Measurements from ENCODE around the gene HOTAIR.
A peak's percentile ranks its signal among the peaks of the same experiment; 100 is the strongest.

Gene HOTAIR

GRCh38 chr12:53988541-53989226 is 13.9 kb upstream of the HOTAIR start:
- DNase-seq (ENCODE audit: low spot score): no peak

DNA sequence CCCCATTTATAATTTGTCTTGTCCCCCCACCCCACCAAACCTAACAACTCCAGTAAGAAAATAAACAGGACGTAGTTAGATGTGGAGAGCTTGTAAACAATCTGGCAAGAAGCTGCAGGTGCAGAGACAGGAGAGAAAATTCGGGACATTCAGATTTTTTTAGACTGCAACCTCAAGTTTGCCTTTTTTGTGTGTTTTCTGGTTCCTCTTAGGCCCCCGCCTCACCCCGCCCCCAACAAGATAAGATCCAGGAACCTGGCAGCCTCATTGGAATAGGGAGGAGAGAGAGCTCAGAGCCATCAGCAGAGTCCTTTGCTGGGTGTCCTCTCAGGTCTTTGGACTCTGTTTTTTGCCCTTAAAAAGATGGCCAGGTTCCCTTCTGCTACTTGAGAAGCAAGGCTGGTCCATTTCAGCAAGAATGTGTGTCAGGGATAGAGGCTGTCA is 13.1 kb upstream of the HOTAIR start:
- DNase-seq (ENCODE audit: low spot score): no peak

GRCh38 chr12:53986686-53987483 is 12.1 kb upstream of the HOTAIR start:
- DNase-seq (ENCODE audit: low spot score): no peak

- DNase-seq (ENCODE audit: low spot score): no peak
These were observed 11.4 kb upstream of the HOTAIR start for GRCh38 chr12:53985994-53986685.

- DNase-seq (ENCODE audit: low spot score): no peak
These were observed 10.9 kb upstream of the HOTAIR start for GRCh38 chr12:53985692-53985993.

GRCh38 chr12:53984901-53985691 is 10.3 kb upstream of the HOTAIR start, which contains the start of gene HOXC10:
HOXC10 (plus strand) TSS chr12:53985146; CDS start chr12:53985260, 114 bp downstream.
- DNase-seq (ENCODE audit: low spot score): peak; percentile 27

GRCh38 chr12:53983950-53984572 is 9.3 kb upstream of the HOTAIR start:
- no peak for DNase-seq (ENCODE audit: low spot score)

GRCh38 chr12:53983568-53983949 is 8.8 kb upstream of the HOTAIR start:
- no peak for DNase-seq (ENCODE audit: low spot score)

GRCh38 chr12:53982648-53983567 is 8.2 kb upstream of the HOTAIR start:
- DNase-seq (ENCODE audit: low spot score): no peak

DNA sequence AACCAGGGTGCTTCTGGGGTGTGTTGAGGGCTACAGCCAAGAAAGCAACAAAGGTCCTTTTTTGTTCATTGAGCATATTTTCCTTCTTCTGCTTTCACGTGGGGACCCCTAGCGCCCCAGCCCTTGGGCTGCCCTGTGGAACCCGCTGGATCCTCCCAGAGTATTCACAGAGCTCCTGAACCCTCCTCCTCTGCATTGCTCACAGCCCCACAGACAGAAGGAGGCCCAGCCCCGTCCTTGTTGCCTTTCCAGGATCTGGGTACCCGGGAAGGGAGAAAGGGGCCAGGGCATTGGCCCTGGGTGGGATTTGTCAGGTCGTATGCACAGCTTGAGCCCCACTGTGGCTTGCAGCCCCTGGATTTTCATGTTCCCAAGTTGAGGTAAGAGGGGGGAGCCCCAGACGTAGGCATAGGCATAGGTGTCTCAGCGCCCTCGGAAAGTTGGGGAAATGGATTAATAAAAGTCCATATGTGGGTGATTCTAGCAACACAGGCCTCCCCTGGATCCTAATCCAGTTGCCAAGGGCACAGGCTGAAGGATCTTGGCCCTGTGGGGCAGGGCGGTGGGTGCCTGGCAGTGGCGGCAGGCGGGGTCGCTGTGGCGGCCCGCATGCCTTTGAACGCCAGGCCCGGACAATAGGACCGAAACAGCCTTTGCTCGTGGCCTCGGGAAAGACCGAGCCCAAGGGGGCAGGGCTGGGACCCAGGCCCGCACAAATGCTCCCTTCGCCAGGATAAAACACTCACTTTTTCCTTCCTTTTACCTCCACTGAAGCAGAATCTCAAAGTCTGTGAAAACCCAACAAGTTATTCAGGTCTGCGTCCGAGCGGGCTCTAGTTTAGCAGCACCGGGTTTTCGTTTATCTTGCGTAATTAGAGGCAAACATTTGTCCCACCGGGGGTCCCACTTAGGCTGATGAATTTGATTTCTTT is 7.1 kb upstream of the HOTAIR start:
- DNase-seq (ENCODE audit: low spot score): no peak

DNA sequence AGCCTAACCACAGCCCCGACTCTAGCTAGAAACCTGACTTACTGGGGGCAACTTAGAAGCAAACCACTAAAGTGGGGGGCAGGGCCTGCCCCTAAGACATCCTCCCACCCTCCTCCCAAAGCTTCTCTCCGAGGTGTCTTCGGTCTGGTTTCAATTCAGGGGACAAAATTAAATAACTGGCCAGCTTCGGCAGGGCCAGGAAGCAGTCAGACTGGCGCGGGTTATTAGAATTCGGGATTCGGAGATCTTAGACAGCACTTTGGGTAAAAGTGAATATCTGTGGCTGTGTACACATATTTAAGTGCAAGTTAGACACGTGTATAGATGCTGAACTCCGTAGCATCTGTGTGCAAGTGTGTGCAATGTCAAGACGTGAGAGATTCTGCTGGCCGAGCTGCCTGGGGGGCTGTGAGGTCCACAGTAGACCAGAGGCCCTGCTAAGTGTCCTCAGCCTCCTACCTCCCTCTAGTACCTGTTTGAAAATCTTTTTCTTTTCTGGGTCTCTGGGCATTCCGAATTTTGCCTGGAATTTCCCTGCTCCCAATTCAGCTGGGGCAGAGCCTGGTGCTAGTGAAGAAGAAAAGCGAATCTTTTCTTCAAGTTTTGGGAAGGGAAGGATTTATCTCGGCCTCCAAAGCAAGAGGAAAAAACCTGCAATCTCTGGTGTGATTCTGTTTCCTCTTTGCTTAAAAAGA is 6.2 kb upstream of the HOTAIR start:
- DNase-seq (ENCODE audit: low spot score): no peak

- DNase-seq (ENCODE audit: low spot score): no peak
These were observed 5.5 kb upstream of the HOTAIR start for GRCh38 chr12:53980104-53980801.

DNA sequence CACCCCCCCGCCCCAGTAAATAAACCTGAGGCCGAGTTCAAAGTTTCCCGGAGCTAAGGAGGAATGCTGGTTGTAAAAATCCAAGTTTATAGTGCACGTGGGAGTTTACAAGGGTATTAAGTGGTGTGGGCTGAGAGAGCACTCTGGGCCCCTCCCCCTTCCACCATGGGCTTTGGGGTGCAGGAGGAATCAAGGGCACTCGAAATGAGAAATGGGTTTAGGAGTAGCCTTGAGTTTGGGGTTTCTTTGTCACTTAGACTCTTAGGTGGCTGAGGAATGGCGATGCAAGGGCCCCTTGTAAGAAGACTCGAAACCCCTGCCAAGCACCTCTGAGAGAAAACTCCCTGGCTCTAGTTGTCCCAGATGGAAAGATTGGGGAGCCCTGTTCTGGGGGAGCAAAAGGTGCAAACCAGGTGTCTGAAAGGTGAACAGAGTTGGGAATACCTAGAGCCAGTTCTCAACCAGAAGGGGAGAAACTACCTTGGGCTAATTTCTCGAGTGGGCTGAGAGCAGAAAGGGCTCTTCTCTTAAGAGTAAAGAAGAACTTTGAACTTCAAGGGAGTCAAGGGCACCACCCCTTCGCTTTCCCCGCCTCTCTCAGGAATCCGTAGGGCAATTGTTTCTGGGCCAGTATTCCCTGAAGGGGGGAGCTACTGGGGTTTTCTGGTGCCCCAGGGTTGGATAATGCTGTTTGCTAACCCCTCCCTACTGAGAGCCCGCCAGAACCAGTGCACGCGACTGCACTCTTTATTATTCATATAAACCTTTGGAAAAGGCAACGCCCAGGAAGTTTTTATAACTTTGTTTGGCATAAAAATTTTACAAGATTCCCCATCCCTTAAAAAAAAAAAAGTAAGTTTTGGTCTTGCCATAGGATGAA is 4.0 kb upstream of the HOTAIR start:
- no peak for DNase-seq (ENCODE audit: low spot score)

DNA sequence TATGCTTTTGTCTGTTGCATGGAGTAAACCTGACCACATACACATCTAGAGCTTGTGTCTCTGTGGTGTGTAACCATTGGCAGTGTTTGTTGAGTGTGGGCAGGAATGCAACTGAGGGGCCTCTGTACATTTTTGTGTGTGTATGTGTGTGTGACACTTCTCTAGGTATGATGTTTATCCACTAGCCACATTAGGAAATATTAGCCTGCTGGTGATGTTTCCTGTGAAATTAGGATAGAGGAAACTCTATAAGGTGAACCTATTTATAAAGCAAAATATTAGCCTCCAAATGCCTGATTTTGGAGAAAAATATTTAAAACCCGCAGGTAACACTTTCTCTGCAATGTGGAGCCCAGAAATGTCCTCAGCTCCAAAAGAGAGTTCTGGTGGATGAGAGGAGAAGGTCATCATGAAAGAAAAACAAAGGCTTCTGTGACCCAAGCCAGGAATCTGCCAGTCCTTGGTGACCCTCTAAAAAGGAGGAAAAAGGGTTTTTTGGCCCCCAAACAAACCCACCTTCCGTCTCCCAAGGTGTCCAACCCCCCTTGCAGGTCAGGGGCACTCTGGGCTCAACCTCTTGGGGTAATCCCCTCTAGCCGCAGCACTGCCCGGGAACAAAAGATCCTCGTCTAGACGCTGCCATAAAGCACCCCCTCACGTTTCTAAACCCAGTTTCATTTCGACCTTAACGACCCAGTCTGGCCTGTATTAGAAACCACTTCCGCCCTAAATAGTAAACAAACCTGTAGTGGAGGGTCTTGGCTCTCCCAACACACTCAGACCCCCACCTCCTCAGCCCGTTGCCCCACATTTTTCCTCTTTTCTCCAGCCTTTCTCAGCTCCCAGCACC is 3.1 kb upstream of the HOTAIR start:
- no peak for DNase-seq (ENCODE audit: low spot score)

DNA sequence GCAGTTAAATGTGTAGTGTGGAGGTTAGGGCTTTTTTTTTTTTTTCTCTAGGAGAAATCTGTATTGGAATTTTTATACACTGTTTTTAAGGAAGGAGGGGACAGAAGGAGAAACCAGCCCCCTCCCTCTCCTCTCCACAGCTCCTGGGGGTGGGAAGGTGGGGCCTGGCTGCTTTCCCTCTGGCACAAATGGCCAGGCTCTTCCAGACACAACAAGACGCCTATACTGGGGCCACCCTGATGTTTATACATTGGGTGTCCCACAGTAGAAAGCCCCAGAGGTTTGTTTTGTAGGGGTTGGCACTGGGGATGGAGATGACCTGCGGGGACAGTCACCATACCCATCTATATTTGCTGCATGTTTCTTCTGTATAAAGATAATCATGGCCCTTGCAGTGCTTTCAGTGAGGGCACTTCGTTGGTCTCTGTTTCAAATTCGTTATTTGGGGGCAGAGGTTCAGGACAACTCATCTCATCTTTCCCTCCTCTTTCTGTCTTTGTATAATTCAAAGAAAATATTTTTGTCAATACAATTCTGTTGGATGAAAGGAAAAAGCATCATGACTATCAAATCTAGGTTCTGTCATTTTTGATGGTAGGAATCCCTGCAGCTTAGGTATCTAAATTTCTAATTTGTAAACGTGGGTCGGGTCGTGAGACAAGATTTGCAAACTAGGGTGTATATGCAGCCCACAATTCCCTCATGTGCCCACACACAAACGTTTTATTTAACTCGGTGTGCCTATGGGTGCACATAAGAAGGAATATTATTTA is 2.3 kb upstream of the HOTAIR start:
- no peak for DNase-seq (ENCODE audit: low spot score)

Measured in globus pallidus (tissue), 1 donor.